Panc1 (cell line): ENCODE measurements around the gene MYO19. TPM values are rescaled to one million over a fixed set of nuclear protein-coding genes. Genes with fewer than 3 reads are reported as not detected.

Source experiments
- ATAC-seq: fragments of 200-7000 bp; cut with Tn5 transposase; 2 replicates; pipeline ENCODE4 v1.9.1; 2020; ENCODE audit warnings: mild to moderate bottlenecking, moderate library complexity
- BruUV-seq: library from RNA; stranded (reverse); fragments of 400-500 nt; replicated peaks from 2 replicates; lab custom pipeline; 2021; lab: Mats Ljungman, UMichigan
- CTCF ChIA-PET: fragments of 300-600 bp; sonication (Branson Sonifier 250); formaldehyde crosslinking; loops from one replicate; lab custom pipeline; 2022; ENCODE audit warnings: antibody characterized with exemption; lab: Charles Lee
- POLR2A ChIA-PET: fragments of 300-600 bp; sonication (Branson Sonifier 250); formaldehyde crosslinking; loops from one replicate; lab custom pipeline; 2022; ENCODE audit warnings: antibody characterized with exemption; lab: Charles Lee
- DNase-seq: peaks from one replicate; pipeline ENCODE4 v3.0.0-alpha.2; 2010; ENCODE audit warnings: low read depth, low spot score
- H3K27ac ChIP-seq: 2 replicates; pipeline ENCODE4 v1.5.1; 2011; ENCODE audit warnings: mild to moderate bottlenecking, low read length, inconsistent platforms
- H3K27me3 ChIP-seq: fragments of 200-500 bp; sonication (Bioruptor generic); 2 replicates; pipeline ENCODE4 v1.6.0; 2014; ENCODE audit warnings: low read length, inconsistent platforms; ENCODE audit not compliant: control insufficient read depth, insufficient read depth
- H3K36me3 ChIP-seq: fragments of 200-500 bp; sonication (Bioruptor generic); 2 replicates; pipeline ENCODE4 v1.5.1; 2014; ENCODE audit warnings: inconsistent platforms, mild to moderate bottlenecking, low read length, moderate library complexity; ENCODE audit not compliant: control insufficient read depth, insufficient read depth
- H3K4me1 ChIP-seq: 2 replicates; pipeline ENCODE4 v1.5.1; 2011; ENCODE audit warnings: inconsistent platforms, mild to moderate bottlenecking, low read length, moderate library complexity; ENCODE audit not compliant: control insufficient read depth, insufficient read depth
- H3K4me3 ChIP-seq, 2 experiments: 2 replicates each; pipeline ENCODE4 v1.5.1; 2011 to 2012; ENCODE audit warnings: low read depth in 2 of 2, low read length in 2 of 2, mild to moderate bottlenecking in 2 of 2, inconsistent platforms in 1 of 2, moderate library complexity in 1 of 2
- H3K9me3 ChIP-seq: fragments of 200-500 bp; sonication (Bioruptor generic); 2 replicates; pipeline ENCODE4 v1.5.1; 2014; ENCODE audit warnings: low read depth, mild to moderate bottlenecking, inconsistent platforms, low read length, moderate library complexity; ENCODE audit not compliant: control insufficient read depth, insufficient read depth
- POLR2AphosphoS5 ChIP-seq: IDR thresholded peaks from 2 replicates; pipeline ENCODE4 v1.6.1; 2012; ENCODE audit warnings: mild to moderate bottlenecking, low read depth, low read length, moderate library complexity
- SIN3A ChIP-seq: IDR thresholded peaks from 2 replicates; pipeline ENCODE4 v1.6.1; 2012; ENCODE audit warnings: low read depth, mild to moderate bottlenecking, low read length, moderate library complexity, borderline replicate concordance; ENCODE audit not compliant: insufficient read depth
- TCF7L2 ChIP-seq: IDR thresholded peaks from 2 replicates; pipeline ENCODE4 v1.6.1; 2011; ENCODE audit warnings: mild to moderate bottlenecking, low read depth, low read length, inconsistent platforms
- in situ Hi-C: cut with HindIII; loops from 2 replicates; pipeline ENCODE4 v1.10.0; 2016; ENCODE audit warnings: low sequenced_read_pairs, low pct_unique_long_range_greater_than_20kb
- intact Hi-C: fragments of 100-400 bp; cut with micrococcal nuclease; formaldehyde crosslinking; loops from one replicate; pipeline ENCODE4 v1.10.0; 2022; ENCODE audit not compliant: unreplicated experiment
- total RNA-seq: library from RNA; stranded (reverse); gene quantifications from one replicate; pipeline ENCODE4 v1.2.1, GENCODE V29; 2021; ENCODE audit not compliant: unreplicated experiment
- TF ChIP-seq, protein P1 (sequence below), 2 experiments: IDR thresholded peaks; 2 replicates each; pipeline ENCODE4 v1.6.1; 2011 to 2012; ENCODE audit warnings: low read depth in 2 of 2, control low read depth in 1 of 2, low read length in 1 of 2, mild to moderate bottlenecking in 1 of 2, moderate library complexity in 1 of 2; ENCODE audit not compliant: insufficient read depth in 1 of 2
- TF ChIP-seq, protein P2 (sequence below): fragments of 450-650 bp; IDR thresholded peaks from 2 replicates; pipeline ENCODE4 v1.5.1; 2017; ENCODE audit warnings: mild to moderate bottlenecking

MYO19 gene
- total RNA-seq, 1 experiment from 2014 or later: 88.0 TPM

- H3K4me3 ChIP-seq: no peak overlapping the region
- BruUV-seq: no TSS peak
- TF ChIP-seq POLR2AphosphoS5: no peak
- H3K4me1 ChIP-seq: no peaks in the 10 kb centered on the region
- no peaks in the 10 kb centered on the region for H3K9me3 ChIP-seq
- no peak overlapping the region for H3K27ac ChIP-seq
- ATAC-seq (no peak), DNase-seq (no peak)
- intact Hi-C loops (no loop called here), in situ Hi-C loops (no loop called here)
- CTCF ChIA-PET: no interaction called here
- no peaks in the 10 kb centered on the region for H3K27me3 ChIP-seq
- POLR2A ChIA-PET: no interaction called here
- peaks cover 10% of the 10 kb centered on the region for H3K36me3 ChIP-seq
Measured at GRCh38 chr17:36524428-36524876, 10.2 kb downstream of the MYO19 start.

DNA sequence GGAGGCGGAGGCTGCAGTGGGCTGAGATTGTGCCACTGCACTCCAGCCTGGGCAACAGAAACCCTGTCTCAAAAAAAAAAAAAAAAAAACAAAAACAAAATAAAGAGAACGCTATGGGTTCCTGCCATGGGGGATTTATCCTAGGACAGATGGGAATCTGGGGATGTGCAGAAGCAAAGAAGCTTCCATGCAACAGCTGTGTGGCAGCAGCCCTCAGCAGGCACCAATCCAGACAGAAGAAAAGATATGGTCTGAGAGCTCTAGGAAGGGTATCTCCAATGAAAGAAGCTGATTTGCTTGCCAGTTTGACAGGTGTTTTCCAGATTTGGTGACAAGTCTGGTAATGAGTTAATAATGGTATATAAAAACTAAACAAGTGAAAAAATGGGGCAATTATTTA is 11.6 kb downstream of the MYO19 start:
- TF ChIP-seq SIN3A: no peak
- TF ChIP-seq, protein P1, sequence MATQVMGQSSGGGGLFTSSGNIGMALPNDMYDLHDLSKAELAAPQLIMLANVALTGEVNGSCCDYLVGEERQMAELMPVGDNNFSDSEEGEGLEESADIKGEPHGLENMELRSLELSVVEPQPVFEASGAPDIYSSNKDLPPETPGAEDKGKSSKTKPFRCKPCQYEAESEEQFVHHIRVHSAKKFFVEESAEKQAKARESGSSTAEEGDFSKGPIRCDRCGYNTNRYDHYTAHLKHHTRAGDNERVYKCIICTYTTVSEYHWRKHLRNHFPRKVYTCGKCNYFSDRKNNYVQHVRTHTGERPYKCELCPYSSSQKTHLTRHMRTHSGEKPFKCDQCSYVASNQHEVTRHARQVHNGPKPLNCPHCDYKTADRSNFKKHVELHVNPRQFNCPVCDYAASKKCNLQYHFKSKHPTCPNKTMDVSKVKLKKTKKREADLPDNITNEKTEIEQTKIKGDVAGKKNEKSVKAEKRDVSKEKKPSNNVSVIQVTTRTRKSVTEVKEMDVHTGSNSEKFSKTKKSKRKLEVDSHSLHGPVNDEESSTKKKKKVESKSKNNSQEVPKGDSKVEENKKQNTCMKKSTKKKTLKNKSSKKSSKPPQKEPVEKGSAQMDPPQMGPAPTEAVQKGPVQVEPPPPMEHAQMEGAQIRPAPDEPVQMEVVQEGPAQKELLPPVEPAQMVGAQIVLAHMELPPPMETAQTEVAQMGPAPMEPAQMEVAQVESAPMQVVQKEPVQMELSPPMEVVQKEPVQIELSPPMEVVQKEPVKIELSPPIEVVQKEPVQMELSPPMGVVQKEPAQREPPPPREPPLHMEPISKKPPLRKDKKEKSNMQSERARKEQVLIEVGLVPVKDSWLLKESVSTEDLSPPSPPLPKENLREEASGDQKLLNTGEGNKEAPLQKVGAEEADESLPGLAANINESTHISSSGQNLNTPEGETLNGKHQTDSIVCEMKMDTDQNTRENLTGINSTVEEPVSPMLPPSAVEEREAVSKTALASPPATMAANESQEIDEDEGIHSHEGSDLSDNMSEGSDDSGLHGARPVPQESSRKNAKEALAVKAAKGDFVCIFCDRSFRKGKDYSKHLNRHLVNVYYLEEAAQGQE (IDR thresholded peaks at IDR 0.05; ENCODE audit: insufficient read depth in 1 of 2, low read depth in 2 of 2, low read length in 1 of 2): no peak
- Histone ChIP-seq H3K27ac (no peak overlapping the region), H3K4me1 (no peaks in the 10 kb centered on the region), H3K36me3 (peaks cover 15% of the 10 kb centered on the region), H3K9me3 (no peaks in the 10 kb centered on the region), H3K27me3 (no peaks in the 10 kb centered on the region), H3K4me3 (no peak overlapping the region)
- intact Hi-C loops (no loop called here), in situ Hi-C loops (no loop called here)
- ChIA-PET POLR2A (interaction anchor here (0.7 kb wide), 1 partner anchor 17 kb away, joined by 5 read pairs; no protein-coding TSS in a partner anchor), CTCF (no interaction called here)
- ATAC-seq (no peak), DNase-seq (no peak)
- BruUV-seq: no TSS peak

DNA sequence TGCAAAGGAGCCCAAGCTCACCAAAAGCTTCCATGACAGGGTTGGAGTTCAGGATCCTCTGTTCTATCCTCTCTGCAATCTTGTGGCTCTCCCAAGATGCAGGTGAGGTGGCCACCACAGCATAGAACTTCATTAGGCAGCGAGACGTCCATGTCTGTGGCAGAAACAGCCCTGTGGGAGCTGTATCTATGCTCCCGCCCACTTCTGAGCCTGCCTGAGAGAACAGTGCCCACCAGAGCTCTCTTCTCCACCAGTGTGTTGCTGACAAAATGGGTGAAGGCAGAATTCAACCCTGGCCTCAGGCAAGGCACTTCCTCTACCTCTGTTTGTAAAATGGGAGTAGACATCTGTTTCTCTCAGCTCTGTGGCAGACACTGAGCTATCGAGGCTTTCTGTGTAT is 18.8 kb downstream of the MYO19 start:
- TF ChIP-seq TCF7L2: no peak
- no peak for TF ChIP-seq SIN3A
- TF ChIP-seq POLR2AphosphoS5: no peak
- TF ChIP-seq, protein P2, sequence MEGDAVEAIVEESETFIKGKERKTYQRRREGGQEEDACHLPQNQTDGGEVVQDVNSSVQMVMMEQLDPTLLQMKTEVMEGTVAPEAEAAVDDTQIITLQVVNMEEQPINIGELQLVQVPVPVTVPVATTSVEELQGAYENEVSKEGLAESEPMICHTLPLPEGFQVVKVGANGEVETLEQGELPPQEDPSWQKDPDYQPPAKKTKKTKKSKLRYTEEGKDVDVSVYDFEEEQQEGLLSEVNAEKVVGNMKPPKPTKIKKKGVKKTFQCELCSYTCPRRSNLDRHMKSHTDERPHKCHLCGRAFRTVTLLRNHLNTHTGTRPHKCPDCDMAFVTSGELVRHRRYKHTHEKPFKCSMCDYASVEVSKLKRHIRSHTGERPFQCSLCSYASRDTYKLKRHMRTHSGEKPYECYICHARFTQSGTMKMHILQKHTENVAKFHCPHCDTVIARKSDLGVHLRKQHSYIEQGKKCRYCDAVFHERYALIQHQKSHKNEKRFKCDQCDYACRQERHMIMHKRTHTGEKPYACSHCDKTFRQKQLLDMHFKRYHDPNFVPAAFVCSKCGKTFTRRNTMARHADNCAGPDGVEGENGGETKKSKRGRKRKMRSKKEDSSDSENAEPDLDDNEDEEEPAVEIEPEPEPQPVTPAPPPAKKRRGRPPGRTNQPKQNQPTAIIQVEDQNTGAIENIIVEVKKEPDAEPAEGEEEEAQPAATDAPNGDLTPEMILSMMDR: no peak
- TF ChIP-seq, protein P1 (IDR thresholded peaks at IDR 0.05; ENCODE audit: insufficient read depth in 1 of 2, low read depth in 2 of 2, low read length in 1 of 2): no peak
- DNase-seq (no peak), ATAC-seq (no peak)
- H3K27ac ChIP-seq: no peak overlapping the region
- CTCF ChIA-PET: interaction anchor here (0.6 kb wide), 1 partner anchor 532 kb away, joined by 7 read pairs; no protein-coding TSS in a partner anchor
- in situ Hi-C loops (no loop called here), intact Hi-C loops (no loop called here)
- H3K9me3 ChIP-seq: no peaks in the 10 kb centered on the region
- no TSS peak for BruUV-seq
- POLR2A ChIA-PET: no interaction called here
- no peak overlapping the region for H3K4me3 ChIP-seq
- H3K36me3 ChIP-seq: peaks cover 9% of the 10 kb centered on the region; the same call in 1 of the 2 replicates
- H3K27me3 ChIP-seq: no peaks in the 10 kb centered on the region
- no peaks in the 10 kb centered on the region for H3K4me1 ChIP-seq
